HUES48 (cell line): ENCODE data around the gene HNRNPA0.
"Not testable (repeated sequence)": the region's sequence is repeated elsewhere in the genome, so short reads cannot be mapped to it uniquely, and the experiment has no call there.

Experiments
- H3K27ac ChIP-seq: one replicate; pipeline ENCODE4 v1.7.0; 2013; ENCODE audit warnings: low read depth, low read length, inconsistent platforms
- H3K27me3 ChIP-seq: 2 replicates; pipeline ENCODE4 v1.6.1; 2013; ENCODE audit warnings: mild to moderate bottlenecking, low read length; ENCODE audit not compliant: control insufficient read depth, insufficient read depth
- H3K36me3 ChIP-seq: 2 replicates; pipeline ENCODE4 v1.6.1; 2013; ENCODE audit warnings: low read length; ENCODE audit not compliant: control insufficient read depth, insufficient read depth
- H3K4me1 ChIP-seq: 2 replicates; pipeline ENCODE4 v1.6.1; 2013; ENCODE audit warnings: mild to moderate bottlenecking, low read length; ENCODE audit not compliant: control insufficient read depth, insufficient read depth
- H3K4me3 ChIP-seq: 2 replicates; pipeline ENCODE4 v1.5.1; 2013; ENCODE audit warnings: mild to moderate bottlenecking, low read depth, low read length
- H3K9ac ChIP-seq: 2 replicates; pipeline ENCODE4 v1.6.1; 2013; ENCODE audit warnings: mild to moderate bottlenecking, low read depth, low read length, moderate library complexity
- H3K9me3 ChIP-seq: 2 replicates; pipeline ENCODE4 v1.6.1; 2013; ENCODE audit warnings: low read length; ENCODE audit not compliant: control insufficient read depth, insufficient read depth

HNRNPA0 gene

DNA sequence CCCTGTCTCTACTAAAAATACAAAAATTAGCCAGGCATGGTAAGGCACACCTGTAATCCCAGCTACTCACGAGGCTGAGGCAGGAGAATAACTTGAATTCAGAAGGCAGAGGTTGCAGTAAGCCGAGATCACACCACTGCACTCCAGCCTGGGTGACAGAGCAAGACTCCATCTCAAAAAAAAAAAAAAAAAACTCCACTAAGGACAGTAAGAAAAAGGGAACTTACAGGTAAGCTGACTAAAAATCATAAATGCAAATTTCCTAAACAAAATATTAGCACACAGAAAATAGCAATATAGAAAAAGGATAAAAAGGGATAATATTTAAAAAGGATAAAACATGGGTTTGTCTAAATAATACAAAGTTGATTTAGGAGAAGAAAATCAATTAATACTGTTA, 27.9 kb upstream of the HNRNPA0 start:
- Histone ChIP-seq H3K27ac (no peak overlapping the region), H3K9ac (no peak overlapping the region), H3K36me3 (no peaks in the 10 kb centered on the region), H3K4me1 (no peaks in the 10 kb centered on the region), H3K27me3 (no peaks in the 10 kb centered on the region), H3K9me3 (no peaks in the 10 kb centered on the region), H3K4me3 (no peak overlapping the region)

DNA sequence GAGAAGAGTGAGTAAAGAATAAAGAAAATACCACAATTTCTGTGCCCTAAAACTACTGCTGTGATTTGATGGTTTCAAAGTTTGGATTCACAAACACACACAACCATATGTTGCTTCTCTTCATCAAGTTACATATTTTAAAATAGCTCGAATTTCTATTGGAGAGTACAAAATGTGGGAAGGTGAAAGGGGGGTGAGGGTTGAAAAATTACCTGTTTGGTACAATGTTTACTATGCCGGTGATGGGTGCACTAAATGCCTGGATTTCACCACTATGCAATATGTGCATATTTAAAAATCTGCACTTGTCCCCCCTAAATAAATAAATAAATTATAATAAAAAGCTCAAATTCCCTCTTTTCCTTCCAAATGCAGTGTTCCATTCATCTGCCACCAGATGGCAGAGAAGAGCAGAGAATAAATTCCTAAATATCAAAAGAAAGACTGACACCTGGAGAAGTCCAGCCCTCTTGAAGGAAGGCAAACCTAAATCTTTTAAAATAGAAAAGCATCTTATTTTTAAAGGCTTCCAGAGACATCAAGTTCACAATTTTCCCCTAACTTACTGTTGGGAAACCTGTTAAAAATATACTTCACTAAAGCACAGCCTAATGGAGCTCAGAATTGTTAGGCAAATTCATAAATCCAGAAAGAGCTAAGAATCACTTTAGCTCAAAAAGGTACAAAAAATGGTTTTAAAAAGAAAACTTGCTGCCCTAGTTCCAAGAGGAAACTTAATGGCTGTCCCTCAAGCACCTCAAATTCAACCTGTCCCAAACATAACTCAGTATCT, 24.8 kb upstream of the HNRNPA0 start:
- no peak overlapping the region for H3K9ac ChIP-seq
- H3K4me1 ChIP-seq: no peaks in the 10 kb centered on the region
- no peak overlapping the region for H3K27ac ChIP-seq
- H3K9me3 ChIP-seq: no peaks in the 10 kb centered on the region
- no peaks in the 10 kb centered on the region for H3K27me3 ChIP-seq
- H3K36me3 ChIP-seq: no peaks in the 10 kb centered on the region
- H3K4me3 ChIP-seq: no peak overlapping the region

DNA sequence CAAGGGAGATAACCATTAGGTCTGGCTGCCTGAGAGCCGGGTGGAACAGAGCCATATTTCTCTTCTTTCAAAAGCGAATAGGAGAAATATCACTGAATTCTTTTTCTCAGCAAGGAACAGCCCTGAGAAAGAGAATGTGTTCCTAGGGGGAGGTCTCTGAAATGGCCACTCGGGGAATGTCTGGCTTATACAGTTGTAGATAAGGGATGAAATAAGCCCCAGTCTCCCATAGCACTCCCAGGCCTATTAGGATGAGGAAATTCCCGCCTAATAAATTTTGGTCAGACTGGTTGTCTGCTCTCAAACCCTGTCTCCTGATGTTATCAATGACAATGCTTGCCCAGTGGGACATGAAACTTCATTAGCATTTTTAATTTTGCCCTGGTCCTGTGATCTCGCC, 13.8 kb upstream of the HNRNPA0 start:
- not testable (repeated sequence) for H3K9ac ChIP-seq, H3K27ac ChIP-seq
- peaks cover 16% of the 10 kb centered on the region; the same call in 1 of the 2 replicates for H3K9me3 ChIP-seq

DNA sequence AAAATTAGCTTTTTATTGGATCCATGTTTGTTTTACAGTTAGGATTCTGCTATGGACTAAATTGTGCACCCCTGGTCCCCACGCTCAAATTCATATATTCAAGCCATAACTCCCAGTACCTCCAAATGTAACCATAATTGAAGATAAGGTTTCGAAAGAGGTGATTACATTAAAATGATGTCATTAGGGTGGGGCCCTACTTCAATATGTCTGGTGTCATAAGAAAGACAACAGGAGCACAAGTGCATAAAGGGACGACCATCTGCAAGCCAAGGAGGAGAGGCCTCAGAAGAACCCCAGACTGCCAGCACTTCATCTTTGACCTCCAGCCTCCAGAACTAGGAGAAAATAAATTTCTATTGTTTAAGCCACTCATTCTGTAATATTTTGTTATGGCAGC, 7.4 kb upstream of the HNRNPA0 start:
- Histone ChIP-seq H3K4me3 (no peak overlapping the region), H3K4me1 (no peaks in the 10 kb centered on the region), H3K36me3 (no peaks in the 10 kb centered on the region), H3K9me3 (peaks cover 6% of the 10 kb centered on the region; the same call in 1 of the 2 replicates), H3K27ac (no peak overlapping the region), H3K9ac (no peak overlapping the region), H3K27me3 (no peaks in the 10 kb centered on the region)

More for the DNA sequence above, 13.8 kb upstream of the HNRNPA0 start:
- not testable (repeated sequence) for H3K4me1 ChIP-seq, H3K4me3 ChIP-seq, H3K27me3 ChIP-seq, H3K36me3 ChIP-seq

DNA sequence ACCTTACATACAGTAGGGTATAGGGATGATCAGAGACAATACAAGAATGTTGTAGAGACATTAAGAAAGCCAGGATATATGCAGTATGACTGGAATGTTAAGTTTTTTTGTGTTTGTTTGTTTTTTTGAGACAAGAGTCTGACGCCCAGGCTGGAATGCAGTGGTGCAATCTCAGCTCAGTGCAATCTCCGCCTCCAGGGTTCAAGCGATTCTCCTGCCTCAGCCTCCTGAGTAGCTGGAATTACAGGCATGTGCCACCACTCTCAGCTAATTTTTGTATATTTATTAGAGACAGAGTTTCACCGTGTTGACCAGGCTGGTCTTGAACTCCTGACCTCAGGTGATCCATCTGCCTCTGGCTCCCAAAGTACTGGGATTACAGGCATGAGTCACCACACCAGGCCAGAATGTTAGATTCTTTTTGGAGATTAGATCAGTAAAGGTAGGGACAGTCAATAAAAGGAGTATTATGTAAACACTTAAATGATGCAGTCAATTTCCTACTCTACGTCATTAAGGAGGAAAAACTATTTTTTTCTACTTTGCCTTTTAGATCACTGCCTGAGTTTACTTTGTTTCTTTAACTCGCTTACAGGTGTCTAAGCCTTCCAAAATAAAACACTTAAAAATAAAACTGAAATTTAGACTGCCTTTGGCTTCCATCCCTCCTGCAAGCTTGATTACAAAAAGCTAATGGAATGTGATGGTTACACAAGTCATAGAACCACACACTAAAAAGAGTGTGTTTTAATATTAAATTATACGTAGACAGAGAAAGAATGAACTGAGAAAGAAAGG, 6.8 kb upstream of the HNRNPA0 start:
- H3K4me3 ChIP-seq: no peak overlapping the region
- H3K4me1 ChIP-seq: no peaks in the 10 kb centered on the region
- peaks cover 6% of the 10 kb centered on the region; the same call in 1 of the 2 replicates for H3K9me3 ChIP-seq
- H3K27me3 ChIP-seq: no peaks in the 10 kb centered on the region
- H3K36me3 ChIP-seq: no peaks in the 10 kb centered on the region
- H3K9ac ChIP-seq: no peak overlapping the region
- H3K27ac ChIP-seq: no peak overlapping the region

GRCh38 chr5:137760294-137760693, 6.1 kb upstream of the HNRNPA0 start:
- Histone ChIP-seq H3K9me3 (peaks cover 6% of the 10 kb centered on the region; the same call in 1 of the 2 replicates), H3K4me1 (no peaks in the 10 kb centered on the region), H3K27me3 (no peaks in the 10 kb centered on the region), H3K9ac (no peak overlapping the region), H3K4me3 (no peak overlapping the region), H3K36me3 (no peaks in the 10 kb centered on the region), H3K27ac (no peak overlapping the region)

DNA sequence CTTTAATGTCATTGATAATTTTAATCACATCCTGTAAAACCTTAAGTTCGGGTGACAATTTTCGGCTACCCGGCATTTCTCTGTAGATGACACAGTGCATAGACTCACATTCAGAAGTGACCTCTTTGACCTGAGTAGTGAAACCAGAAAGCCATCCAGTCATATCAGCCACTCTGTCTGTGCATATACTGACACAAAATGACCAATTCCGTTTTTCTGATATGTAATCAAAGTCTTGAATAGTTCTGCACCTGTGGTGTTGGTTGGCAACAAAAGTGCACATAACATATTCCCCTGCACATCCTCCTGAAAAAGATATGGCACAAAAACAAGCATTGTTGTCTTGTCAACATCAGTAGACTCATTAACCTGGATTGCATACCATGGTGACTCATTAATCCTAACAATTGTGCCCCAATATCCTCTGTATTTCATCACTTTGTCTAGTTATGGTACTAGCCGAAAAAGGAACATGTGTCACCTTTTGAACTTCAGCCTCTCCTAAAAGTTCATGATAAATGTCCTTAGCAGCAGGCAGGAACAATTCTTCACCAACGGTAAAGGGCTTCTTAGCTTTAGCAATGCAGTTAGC, 4.6 kb upstream of the HNRNPA0 start:
- Histone ChIP-seq H3K9ac (no peak overlapping the region), H3K27ac (no peak overlapping the region), H3K4me1 (0 out of 2 replicates have a peak, but pooled peaks cover 3% of the 10 kb centered on the region), H3K36me3 (no peaks in the 10 kb centered on the region), H3K9me3 (peaks cover 6% of the 10 kb centered on the region; the same call in 1 of the 2 replicates), H3K27me3 (no peaks in the 10 kb centered on the region), H3K4me3 (no peak overlapping the region)

DNA sequence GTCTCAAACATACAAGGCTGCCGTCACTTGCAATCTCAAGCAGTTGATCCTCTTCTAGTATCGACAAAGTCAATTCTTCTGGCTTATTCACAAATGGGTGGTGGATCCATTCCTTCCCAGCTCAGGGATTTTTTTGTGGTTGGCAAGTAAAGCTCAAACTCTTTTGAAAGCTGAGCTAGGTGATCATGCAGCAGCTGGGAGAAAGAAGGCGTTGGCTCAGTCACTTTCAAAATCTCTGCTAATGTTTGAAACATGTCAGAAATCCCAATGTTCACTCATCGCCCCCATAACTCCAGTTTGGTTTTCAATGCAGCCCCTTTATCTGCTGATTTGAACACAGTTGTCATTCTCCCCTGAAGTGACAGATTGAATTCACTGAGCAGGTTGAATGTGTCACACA, 4.0 kb upstream of the HNRNPA0 start:
- H3K27me3 ChIP-seq: no peaks in the 10 kb centered on the region
- no peak overlapping the region for H3K27ac ChIP-seq
- H3K36me3 ChIP-seq: peaks cover 3% of the 10 kb centered on the region; the same call in 1 of the 2 replicates
- no peak overlapping the region for H3K9ac ChIP-seq
- H3K4me3 ChIP-seq: no peak overlapping the region
- H3K4me1 ChIP-seq: 0 out of 2 replicates have a peak, but pooled peaks cover 3% of the 10 kb centered on the region
- H3K9me3 ChIP-seq: peaks cover 6% of the 10 kb centered on the region; the same call in 1 of the 2 replicates

- H3K36me3 ChIP-seq: peaks cover 6% of the 10 kb centered on the region; the same call in 1 of the 2 replicates
- peaks cover 6% of the 10 kb centered on the region; the same call in 1 of the 2 replicates for H3K9me3 ChIP-seq
- H3K27ac ChIP-seq: no peak overlapping the region
- 0 out of 2 replicates have a peak, but pooled peaks cover 3% of the 10 kb centered on the region for H3K4me1 ChIP-seq
- H3K9ac ChIP-seq: no peak overlapping the region
- H3K27me3 ChIP-seq: no peaks in the 10 kb centered on the region
- no peak overlapping the region for H3K4me3 ChIP-seq
Observed at GRCh38 chr5:137757634-137758033, 3.5 kb upstream of the HNRNPA0 start.

DNA sequence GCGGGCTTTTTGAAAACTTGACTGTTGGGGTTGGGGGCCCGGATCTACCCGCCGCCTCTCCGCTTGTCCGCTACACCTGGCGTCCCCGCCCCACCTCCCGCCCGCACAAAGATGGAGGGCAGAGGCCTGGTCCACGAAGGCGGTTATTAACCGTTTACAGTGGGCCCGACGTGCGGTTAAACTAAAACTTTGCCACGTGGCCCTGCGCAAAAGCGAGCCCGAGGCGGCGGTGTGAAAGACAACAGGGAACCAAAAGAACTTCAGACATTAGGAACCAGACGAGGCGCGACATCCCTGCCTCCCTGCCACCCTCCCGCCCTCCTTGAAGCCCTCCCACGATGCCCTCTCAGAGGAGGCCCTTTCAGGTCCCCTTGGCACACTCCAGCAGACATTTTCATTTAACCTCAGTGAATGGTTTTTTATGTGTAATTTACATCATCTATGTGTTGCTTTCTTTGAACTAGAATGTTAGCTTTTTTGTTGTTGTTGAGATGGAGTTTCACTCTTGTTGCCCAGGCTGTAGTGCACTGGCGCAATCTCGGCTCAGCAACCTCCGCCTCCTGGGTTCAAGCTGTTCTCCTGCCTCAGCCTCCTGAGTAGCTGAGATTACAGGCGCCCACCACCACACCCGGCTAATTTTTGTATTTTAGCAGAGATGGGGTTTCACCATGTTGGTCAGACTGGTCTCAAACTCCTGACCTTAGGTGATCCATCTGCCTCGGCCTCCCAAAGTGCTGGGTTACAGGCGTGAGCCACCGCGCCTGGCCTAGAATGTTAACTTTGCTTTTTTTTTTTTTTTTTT, 999 bp upstream of the HNRNPA0 start:
- peak overlapping the region; percentile 100 for H3K4me3 ChIP-seq
- peaks cover 2% of the 10 kb centered on the region; the same call in 1 of the 2 replicates for H3K9me3 ChIP-seq
- H3K4me1 ChIP-seq: peaks cover 18% of the 10 kb centered on the region
- peak overlapping the region; percentile 79 for H3K9ac ChIP-seq
- peak overlapping the region; percentile 98 for H3K27ac ChIP-seq
- H3K36me3 ChIP-seq: peaks cover 25% of the 10 kb centered on the region
- H3K27me3 ChIP-seq: no peaks in the 10 kb centered on the region
